NCI-H774 (cell line): ENCODE data around the gene PCDHGA3.
"Not testable (repeated sequence)": the region's sequence is repeated elsewhere in the genome, so short reads cannot be mapped to it uniquely, and the experiment has no call there.

Experiments
- DNase-seq: peaks from one replicate; lab custom pipeline; 2025; lab: John Stamatoyannopoulos, UW

The PCDHGA3 gene

DNA sequence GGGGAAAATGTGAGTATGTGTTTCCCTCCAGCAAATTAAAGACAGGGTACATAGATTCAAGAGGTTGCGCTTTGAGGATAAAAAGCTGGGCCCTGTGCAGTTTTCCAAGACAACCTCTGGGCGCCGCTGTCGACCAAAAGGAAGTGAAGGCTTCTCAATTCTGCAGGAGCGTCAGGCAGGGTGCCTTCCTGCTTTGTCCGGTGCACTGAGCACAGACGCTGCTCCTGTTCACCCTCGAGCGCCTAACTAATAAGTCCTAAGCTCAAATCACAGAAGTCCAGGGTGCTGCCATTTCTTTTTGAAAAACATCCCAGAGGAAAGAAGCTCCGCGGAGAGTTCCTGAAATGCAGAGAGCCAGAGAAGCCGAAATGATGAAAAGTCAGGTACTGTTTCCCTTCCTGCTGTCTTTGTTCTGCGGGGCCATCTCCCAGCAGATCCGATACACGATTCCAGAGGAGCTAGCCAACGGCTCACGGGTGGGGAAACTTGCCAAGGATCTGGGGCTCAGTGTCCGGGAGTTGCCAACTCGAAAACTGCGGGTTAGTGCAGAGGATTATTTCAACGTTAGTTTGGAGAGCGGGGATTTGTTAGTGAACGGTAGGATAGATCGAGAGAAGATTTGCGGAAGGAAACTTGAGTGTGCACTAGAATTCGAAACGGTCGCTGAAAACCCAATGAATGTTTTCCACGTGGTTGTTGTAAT lies 6.4 kb downstream of the PCDHGA3 start, which contains the start of gene PCDHGB1:
PCDHGB1 (plus strand) TSS at position 183 of the 703 bp plus-strand sequence; CDS start at position 345, 162 bp downstream.
- peak; percentile 33 for DNase-seq

- no peak for DNase-seq
Observed at GRCh38 chr5:141351591-141351990, 8.0 kb downstream of the PCDHGA3 start.

DNA sequence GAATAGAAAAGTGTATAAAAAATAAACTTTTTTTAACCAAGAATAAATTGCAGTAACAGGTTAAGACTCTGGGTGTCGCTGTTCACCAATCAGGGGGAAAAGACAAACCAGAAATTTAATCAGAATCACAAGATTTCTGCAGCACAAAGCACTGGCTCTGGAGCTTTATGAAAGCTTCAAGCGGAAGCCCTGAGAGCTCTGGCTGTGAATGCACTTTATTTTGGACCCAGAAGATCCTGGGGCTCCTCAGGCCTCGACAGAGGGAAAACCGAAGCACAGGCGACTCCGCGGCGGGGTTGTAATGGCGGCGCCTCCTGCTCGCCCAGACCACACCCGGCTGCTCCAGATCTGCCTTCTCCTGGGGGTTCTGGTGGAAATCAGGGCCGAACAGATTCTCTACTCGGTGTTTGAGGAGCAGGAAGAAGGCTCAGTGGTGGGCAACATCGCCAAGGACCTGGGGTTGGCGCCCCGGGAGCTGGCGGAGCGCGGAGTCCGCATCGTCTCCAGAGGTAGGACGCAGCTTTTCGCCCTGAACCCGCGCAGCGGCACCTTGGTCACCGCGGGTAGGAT lies 11.4 kb downstream of the PCDHGA3 start, which contains the start of gene PCDHGA4:
PCDHGA4 (plus strand) TSS at position 122 of the 570 bp plus-strand sequence; CDS start at position 209, 87 bp downstream.
- no peak for DNase-seq

GRCh38 chr5:141355641-141356040 lies 12.0 kb downstream of the PCDHGA3 start:
- no peak for DNase-seq

GRCh38 chr5:141356133-141356532 lies 12.5 kb downstream of the PCDHGA3 start:
- no peak for DNase-seq

DNA sequence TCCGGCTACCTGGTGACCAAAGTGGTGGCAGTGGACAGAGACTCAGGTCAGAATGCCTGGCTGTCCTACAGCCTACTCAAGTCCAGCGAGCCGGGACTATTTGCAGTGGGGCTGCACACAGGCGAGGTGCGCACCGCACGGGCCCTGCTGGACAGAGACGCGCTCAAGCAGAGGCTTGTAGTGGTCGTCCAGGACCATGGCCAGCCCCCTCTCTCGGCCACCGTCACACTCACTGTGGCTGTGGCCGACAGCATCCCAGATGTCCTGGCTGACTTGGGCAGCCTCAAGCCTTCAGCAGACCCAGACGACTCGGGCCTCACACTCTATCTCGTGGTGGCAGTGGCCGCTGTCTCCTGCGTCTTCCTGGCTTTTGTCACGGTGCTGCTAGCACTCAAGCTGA lies 13.3 kb downstream of the PCDHGA3 start:
- no peak for DNase-seq

GRCh38 chr5:141359790-141360426 lies 16.3 kb downstream of the PCDHGA3 start, which contains the start of gene PCDHGB2:
TSS of gene PCDHGB2 (plus strand) at chr5:141359994. CDS start at chr5:141360136, 142 bp downstream.
- DNase-seq, result no peak

DNA sequence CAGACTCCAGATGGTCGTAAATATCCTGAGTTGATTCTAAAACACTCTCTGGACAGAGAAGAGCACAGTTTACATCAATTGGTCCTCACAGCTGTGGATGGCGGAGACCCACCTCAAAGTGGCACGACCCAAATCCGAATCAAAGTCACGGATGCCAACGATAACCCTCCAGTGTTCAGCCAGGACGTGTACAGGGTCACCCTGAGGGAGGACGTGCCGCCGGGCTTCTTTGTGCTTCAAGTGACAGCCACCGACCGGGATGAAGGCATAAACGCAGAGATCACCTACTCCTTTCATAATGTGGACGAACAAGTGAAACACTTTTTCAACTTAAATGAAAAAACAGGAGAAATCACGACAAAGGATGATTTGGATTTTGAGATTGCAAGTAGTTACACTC lies 17.1 kb downstream of the PCDHGA3 start:
- DNase-seq, result no peak

- DNase-seq, result no peak
Observed at GRCh38 chr5:141362719-141363118, 19.1 kb downstream of the PCDHGA3 start.

- DNase-seq, result no peak
Observed at GRCh38 chr5:141363952-141364660, 20.5 kb downstream of the PCDHGA3 start, which contains the start of gene PCDHGA5. TSS of gene PCDHGA5 (plus strand) at chr5:141364162. CDS start at chr5:141364331, 169 bp downstream.

DNA sequence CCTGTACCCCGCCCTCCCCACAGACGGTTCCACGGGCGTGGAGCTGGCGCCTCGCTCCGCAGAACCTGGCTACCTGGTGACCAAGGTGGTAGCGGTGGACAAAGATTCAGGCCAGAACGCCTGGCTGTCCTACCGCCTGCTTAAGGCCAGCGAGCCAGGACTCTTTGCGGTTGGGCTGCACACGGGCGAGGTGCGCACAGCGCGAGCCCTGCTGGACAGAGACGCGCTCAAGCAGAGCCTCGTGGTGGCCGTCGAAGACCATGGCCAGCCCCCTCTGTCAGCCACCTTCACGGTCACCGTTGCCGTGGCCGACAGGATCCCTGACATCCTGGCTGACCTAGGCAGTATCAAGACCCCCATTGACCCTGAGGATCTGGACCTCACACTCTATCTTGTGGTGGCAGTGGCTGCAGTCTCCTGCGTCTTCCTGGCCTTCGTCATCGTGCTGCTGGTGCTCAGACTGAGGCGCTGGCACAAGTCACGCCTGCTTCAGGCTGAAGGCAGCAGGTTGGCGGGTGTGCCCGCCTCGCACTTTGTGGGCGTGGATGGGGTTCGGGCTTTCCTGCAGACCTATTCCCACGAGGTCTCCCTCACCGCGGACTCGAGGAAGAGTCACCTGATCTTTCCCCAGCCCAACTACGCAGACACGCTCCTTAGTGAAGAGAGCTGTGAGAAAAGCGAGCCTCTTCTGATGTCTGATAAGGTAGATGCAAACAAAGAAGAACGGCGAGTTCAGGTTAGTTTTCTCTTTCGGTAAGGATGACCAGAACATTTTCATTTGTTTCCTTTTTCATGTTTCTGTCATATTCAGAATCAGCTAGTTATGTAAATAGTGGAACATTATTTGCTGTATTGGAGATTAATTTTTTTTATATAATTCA lies 22.6 kb downstream of the PCDHGA3 start:
- no peak for DNase-seq

DNA sequence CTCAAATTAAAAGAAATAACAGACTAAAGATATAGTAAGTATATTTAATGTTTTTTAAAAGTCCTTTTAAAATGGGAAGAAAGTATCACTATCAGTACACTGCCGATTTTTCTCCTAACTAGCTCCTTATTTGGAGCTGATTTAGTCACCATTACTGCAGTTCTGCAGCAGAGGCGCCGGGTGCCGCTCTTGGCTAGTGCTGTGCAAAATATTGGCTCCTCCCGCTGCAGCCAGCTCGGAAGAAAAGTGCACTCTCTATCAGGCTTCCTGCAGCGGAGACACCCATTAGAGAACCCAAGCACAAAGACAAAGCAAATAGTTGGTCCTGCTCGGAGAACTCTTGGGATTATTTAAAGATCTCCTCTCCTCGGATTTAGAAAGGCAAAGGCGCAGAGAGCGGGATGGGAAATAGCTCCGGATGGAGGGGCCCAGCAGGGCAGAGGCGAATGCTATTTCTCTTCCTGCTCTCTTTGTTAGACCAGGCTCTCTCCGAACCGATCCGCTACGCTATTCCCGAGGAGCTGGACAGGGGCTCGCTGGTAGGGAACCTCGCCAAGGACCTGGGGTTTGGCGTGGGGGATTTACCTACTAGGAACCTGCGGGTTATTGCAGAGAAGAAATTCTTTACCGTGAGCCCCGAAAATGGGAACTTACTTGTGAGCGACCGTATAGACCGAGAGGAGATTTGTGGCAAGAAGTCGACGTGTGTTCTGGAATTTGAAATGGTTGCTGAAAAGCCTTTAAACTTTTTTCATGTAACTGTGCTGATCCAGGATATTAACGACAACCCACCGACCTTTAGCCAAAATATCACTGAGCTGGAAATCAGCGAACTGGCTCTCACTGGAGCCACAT lies 26.6 kb downstream of the PCDHGA3 start, which contains the start of gene PCDHGB3:
PCDHGB3 (plus strand) TSS at position 249 of the 855 bp plus-strand sequence; CDS start at position 402, 153 bp downstream.
- no peak for DNase-seq

DNA sequence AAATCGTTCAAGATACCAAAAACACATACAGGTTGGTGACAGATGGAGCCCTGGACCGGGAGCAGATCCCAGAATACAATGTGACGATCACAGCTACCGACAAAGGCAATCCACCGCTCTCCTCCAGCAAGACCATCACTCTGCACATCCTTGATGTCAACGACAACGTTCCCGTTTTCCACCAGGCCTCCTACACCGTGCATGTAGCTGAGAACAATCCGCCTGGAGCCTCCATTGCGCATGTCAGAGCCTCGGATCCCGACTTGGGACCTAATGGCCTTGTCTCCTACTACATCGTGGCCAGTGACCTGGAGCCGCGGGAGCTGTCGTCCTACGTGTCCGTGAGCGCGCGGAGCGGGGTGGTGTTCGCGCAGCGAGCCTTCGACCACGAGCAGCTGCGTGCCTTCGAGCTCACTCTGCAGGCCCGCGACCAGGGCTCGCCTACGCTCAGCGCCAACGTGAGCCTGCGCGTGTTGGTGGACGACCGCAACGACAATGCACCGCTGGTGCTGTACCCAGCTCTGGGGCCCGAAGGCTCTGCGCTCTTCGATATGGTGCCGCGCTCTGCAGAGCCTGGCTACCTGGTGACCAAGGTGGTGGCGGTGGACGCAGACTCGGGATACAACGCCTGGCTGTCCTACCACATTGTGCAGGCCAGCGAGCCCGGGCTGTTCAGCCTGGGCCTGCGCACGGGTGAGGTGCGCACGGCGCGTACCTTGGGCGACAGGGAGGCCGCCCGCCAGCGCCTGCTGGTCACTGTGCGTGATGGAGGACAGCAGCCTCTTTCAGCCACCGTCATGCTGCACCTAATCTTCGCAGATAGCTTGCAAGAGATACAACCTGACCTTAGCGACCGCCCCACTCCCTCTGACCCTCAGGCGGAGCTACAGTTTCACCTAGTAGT lies 28.2 kb downstream of the PCDHGA3 start:
- no peak for DNase-seq

DNA sequence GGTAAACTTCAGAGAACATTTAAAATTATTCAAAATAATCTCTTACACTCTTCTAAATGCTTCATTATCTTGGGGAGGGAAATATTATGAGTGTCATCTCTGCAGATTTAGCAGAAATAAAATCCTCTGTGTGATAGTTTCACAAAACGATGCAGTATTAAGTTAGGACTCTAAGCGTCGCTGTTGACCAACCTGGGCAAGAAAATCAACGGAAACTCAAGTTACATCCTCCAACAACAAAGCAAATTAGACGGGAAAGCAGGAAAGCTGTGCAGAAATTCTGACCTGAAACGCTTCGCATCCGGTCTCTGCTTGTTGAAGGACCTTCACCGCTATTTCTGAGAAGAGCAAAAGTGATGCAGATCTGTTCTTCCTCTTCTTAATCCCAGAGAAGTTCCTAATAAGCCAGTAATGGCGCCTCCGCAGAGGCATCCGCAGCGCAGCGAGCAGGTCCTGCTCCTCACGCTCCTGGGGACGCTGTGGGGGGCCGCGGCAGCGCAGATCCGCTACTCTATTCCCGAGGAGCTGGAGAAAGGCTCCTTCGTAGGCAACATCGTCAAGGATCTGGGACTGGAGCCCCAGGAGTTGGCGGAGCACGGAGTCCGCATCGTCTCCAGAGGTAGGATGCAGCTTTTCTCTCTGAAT lies 30.2 kb downstream of the PCDHGA3 start, which contains the start of gene PCDHGA6:
PCDHGA6 (plus strand) TSS at position 219 of the 645 bp plus-strand sequence; CDS start at position 412, 193 bp downstream.
- DNase-seq, result no peak

- no peak for DNase-seq
Observed at GRCh38 chr5:141374627-141375026, 31.0 kb downstream of the PCDHGA3 start.

GRCh38 chr5:141375444-141376155 lies 32.0 kb downstream of the PCDHGA3 start:
- DNase-seq, result not testable (repeated sequence)

DNA sequence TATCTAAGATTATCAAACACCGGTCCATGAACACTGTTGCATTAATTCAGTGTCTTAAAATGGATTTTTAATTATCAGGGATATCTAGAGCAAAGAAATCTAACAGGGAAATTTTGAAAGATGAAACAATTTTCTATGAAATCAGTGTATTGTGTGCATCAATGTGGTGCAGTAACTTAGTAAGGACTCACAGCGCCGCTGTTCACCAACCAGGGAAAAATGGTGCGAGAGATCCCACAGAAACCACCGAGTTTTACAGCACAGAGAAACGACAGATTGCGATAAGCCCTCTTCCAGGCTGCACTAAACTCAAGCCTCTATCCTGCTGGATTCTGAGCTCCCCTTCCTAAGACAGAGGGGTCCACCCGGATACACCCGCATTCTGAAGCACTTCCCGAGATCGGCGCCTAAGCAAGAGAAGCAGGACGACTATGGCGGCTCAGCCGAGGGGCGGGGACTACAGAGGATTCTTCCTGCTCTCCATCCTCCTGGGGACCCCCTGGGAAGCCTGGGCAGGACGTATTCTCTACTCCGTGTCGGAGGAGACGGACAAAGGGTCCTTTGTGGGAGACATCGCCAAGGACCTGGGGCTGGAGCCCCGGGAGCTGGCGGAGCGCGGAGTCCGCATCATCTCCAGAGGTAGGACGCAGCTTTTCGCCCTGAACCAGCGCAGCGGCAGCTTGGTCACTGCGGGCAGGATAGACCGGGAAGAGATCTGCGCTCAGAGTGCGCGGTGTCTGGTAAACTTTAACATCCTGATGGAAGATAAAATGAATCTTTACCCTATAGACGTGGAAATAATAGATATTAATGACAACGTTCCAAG lies 39.1 kb downstream of the PCDHGA3 start, which contains the start of gene PCDHGA7:
PCDHGA7 (plus strand) TSS at position 274 of the 826 bp plus-strand sequence; CDS start at position 432, 158 bp downstream.
- no peak for DNase-seq
